GM18909 (cell line): ENCODE results near the gene ZC3H4.
"Not testable (repeated sequence)": the region's sequence is repeated elsewhere in the genome, so short reads cannot be mapped to it uniquely, and the experiment has no call there.

Experiments used
- ATAC-seq: cut with Tn5 transposase; IDR thresholded peaks from one replicate; pipeline ENCODE4 v1.9.1; 2021; ENCODE audit warnings: mild to moderate bottlenecking; ENCODE audit not compliant: unreplicated experiment, poor library complexity

Gene ZC3H4

GRCh38 chr19:47058621-47059022, 55.0 kb downstream of the ZC3H4 start:
- ATAC-seq: no peak

GRCh38 chr19:47057328-47057727, 56.2 kb downstream of the ZC3H4 start:
- no peak for ATAC-seq

- ATAC-seq: no peak
Observed at GRCh38 chr19:47056411-47056810, 57.2 kb downstream of the ZC3H4 start.

GRCh38 chr19:47050562-47050961, 63.0 kb downstream of the ZC3H4 start:
- not testable (repeated sequence) for ATAC-seq

DNA sequence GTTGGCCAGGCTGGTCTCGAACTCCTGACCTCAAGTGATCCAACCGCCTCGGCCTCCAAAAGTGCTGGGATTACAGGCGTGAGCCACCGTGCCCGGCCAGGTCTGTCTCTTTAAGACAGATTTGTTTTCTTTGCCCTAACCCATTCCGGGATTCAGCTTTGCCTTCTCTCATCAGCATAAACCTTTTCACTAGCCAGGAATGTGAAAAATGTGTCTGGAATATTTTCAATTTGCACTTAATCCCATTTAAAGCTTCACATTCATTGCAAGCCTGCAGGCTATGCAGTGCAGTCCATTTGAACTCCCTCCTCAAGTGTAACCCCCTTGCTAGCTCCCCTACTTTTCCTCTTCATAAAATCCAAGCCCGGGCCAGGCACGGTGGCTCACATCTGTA, 64.3 kb downstream of the ZC3H4 start:
- ATAC-seq: no peak

- peak; percentile 35 for ATAC-seq
Observed at GRCh38 chr19:47047763-47048405, 65.7 kb downstream of the ZC3H4 start.

- no peak for ATAC-seq
Observed at GRCh38 chr19:47047272-47047762, 66.3 kb downstream of the ZC3H4 start.

DNA sequence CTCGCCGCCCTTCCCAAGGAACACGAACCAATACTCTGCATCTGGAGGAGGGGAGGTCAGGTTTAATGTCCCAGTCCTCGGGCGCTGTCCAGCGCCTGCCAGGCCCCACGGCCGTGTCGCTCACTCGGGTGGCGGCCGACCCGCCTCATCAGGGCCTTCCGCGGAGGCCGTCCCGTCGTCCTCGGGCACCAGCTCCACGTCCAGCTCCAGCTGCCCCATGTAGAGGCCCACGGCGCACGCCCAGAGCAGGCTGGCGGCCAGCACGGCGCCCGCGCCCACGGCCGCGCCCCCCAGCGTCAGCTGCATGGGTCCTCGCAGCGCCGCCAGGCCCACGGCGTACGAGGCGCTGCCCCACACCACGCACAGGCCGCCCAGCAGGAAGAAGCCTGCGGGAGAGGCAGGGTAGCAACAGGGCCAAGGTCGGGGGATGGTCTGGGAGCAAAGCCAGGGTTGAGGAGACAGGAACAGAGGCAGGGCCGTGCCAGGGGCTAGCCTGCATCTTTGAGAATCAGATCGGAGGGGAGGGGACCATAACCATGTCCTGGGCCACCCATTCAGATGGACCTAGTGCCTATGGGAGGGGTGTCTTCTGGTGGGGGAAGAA, 67.6 kb downstream of the ZC3H4 start:
- ATAC-seq: no peak

DNA sequence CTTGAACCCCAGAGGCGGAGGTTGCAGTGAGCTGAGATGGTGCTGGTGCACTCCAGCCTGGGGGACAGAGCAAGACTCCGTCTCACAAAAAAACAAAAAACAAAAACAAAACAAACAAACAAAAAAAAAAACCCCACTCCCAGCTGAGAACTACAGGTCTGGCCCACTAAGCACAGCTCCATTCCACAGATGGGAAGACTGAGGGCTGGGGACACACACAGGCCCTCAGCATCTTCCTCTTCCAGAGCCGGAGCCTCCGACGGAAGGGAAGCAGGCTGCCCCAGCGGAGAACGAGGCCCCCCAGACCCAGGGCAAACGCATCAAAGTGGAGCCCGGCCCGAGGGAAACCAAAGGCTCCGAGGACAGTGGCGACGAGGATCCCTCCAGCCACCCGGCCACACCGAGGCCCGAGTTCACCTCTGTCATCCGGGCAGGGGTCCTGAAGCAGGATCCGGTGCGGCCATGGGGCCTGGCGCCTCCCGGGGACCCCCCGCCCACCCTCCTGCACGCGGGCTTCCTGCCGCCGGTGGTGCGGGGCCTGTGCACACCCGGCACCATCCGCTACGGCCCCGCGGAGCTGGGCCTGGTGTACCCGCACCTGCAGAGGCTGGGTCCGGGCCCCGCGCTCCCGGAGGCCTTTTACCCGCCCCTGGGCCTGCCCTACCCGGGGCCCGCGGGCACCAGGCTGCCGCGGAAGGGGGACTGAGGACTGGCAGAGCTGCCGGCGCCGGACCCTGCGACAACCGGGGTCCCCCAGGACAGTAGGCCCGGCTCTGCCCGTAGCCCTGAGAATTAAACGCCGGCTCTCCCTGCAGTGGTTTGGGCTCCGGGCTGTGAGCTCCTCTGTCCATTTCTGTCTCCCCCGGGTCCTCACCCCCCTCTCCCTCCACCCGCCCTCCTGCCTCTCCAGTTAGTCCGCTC, 68.4 kb downstream of the ZC3H4 start:
- ATAC-seq: no peak

GRCh38 chr19:47040869-47041268, 72.7 kb downstream of the ZC3H4 start:
- no peak for ATAC-seq

GRCh38 chr19:47039239-47039874, 74.2 kb downstream of the ZC3H4 start:
- no peak for ATAC-seq

DNA sequence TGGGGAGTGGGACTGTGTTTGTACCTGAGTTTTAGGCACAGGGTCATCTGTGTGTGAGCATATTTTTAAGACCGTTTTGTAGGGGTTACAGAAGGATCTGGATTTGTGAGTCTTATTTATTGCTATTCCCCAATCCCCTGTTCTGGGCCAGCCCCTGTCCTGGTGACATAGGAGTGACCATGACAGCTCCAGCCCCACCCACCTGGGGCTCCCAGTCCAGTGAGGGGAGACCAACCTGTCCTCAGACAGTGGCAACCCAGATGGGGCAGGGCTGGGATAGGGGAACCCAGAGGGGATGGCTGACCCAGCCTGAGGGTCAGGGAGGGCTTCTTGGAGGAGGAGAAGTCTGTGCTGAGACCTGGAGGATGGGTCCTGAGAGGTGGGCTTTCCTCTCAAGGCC, 75.8 kb downstream of the ZC3H4 start:
- no peak for ATAC-seq

GRCh38 chr19:47036097-47036651, 77.4 kb downstream of the ZC3H4 start:
- peak; percentile 30 for ATAC-seq

- peak; percentile 85 for ATAC-seq
Observed at GRCh38 chr19:47035127-47036096, 78.2 kb downstream of the ZC3H4 start.

DNA sequence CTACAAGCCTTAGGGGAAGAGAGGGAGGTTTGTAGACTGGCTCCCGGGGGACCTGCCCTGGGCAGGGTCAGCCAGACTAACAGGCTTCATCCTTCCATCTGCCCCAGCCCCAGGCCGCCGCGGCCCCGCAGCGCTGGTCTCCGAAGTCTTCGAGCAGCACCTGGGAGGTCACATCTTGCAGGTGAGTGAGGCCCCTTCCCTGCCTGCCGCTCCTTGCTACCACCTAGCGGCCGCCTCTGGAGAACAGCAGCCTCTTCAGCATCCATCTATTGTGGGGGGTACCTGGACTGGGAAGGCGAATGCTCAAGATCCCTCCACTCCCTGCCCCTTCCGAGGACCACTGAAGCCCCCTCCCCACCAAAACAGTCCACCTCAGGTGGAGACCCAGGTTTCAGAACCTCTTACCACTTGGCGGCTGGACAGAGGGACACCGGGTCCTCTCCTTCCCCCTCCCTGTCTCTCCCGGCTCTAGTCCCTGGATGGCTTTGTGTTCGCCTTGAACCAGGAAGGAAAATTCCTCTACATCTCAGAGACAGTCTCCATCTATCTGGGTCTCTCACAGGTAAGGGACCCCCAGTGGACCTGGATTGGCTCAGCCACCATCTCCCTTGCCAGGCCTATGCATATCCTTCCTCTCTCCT, 81.3 kb downstream of the ZC3H4 start:
- ATAC-seq: no peak

- ATAC-seq: no peak
Observed at GRCh38 chr19:47028195-47028601, 85.4 kb downstream of the ZC3H4 start.

- no peak for ATAC-seq
Observed at GRCh38 chr19:47027586-47028088, 85.9 kb downstream of the ZC3H4 start.

DNA sequence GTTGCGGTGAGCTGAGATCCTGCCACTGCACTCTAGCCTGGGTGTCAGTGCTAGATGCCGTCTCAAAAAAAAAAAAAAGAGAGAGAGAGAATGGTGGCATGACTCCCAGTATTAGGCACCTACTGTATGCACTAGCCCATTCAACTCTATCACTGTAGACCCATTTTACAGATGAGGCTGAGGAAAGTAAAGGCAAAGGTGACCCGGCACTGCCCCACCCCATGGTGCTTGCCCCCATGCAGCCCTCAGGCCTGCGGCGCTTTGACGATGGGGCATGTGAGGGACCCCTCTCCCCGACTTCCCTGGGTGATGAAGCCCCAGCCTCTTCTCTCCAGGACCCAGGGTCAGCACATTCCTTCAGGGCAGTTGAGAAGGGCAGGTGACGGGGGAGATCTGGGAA, 86.7 kb downstream of the ZC3H4 start:
- no peak for ATAC-seq

DNA sequence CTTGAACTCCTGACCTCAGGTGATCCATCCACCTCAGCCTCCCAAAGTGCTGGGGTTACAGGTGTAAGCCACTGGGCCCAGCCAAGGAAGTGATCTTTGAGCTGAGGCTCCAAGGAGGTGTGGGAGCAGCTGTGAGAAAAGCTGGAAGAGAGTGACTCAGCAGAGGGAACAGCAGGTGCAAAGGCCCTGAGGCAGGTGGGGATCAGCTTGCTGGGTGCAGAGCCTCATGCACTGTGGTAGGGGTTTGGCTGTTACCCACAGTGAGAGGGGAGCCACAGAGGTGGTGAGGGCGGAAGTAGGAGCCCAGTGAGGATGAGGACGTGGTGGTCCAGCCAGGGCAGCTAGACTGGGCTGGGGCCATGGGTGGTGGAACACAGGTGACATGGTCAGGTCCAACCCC, 87.4 kb downstream of the ZC3H4 start:
- ATAC-seq: no peak
